Effector memory CD4-positive, alpha-beta T cell (primary cell): ENCODE measurements around the gene FKBP3.

Experiments
- DNase-seq, 3 donors: peaks; one replicate each; pipeline ENCODE4 v3.0.0-alpha.2; 2020
- H3K27ac ChIP-seq: 2 replicates; pipeline ENCODE4 v1.7.0; 2013; ENCODE audit warnings: mild to moderate bottlenecking, low read length, moderate library complexity; ENCODE audit not compliant: insufficient read depth, poor library complexity, severe bottlenecking
- H3K27me3 ChIP-seq: replicated peaks from 2 replicates; pipeline ENCODE4 v1.7.0; 2013; ENCODE audit warnings: mild to moderate bottlenecking, low read length; ENCODE audit not compliant: insufficient read depth, control insufficient read depth, poor library complexity, severe bottlenecking
- H3K36me3 ChIP-seq: 2 replicates; pipeline ENCODE4 v1.7.0; 2013; ENCODE audit warnings: mild to moderate bottlenecking, low read length, moderate library complexity; ENCODE audit not compliant: control insufficient read depth, insufficient read depth
- H3K4me1 ChIP-seq: 2 replicates; pipeline ENCODE4 v1.7.0; 2013; ENCODE audit warnings: low read length, mild to moderate bottlenecking; ENCODE audit not compliant: control insufficient read depth, insufficient read depth, poor library complexity, severe bottlenecking
- H3K4me3 ChIP-seq: 2 replicates; pipeline ENCODE4 v1.7.0; 2013; ENCODE audit warnings: low read length, low read depth, mild to moderate bottlenecking; ENCODE audit not compliant: insufficient read depth, poor library complexity, severe bottlenecking
- H3K9me3 ChIP-seq: 2 replicates; pipeline ENCODE4 v1.7.0; 2013; ENCODE audit warnings: mild to moderate bottlenecking, low read length, moderate library complexity; ENCODE audit not compliant: control insufficient read depth

FKBP3 gene

DNA sequence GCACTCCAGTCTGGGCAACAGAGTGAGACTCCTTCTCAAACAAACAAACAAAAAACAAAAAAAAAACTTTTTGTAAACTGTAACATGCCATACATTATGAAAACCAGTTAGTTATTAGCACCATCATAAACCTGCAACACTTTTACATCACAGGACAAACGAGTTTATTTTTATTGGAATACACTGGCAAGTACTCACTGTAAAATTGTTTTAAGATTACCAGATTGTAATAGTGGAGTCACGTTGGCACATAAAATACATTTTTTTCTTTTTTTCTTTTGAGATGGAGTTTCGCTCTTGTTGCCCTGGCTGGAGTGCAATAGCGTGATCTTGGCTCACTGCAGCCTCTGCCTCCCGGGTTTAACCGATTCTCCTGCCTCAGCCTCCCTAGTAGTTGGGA, 15.7 kb downstream of the FKBP3 start:
- no peak for DNase-seq
- Histone ChIP-seq H3K27ac (no peak overlapping the region), H3K9me3 (no peaks in the 10 kb centered on the region), H3K4me3 (no peak overlapping the region), H3K4me1 (no peaks in the 10 kb centered on the region), H3K36me3 (peaks cover 38% of the 10 kb centered on the region), H3K27me3 (no peaks in the 10 kb centered on the region)

DNA sequence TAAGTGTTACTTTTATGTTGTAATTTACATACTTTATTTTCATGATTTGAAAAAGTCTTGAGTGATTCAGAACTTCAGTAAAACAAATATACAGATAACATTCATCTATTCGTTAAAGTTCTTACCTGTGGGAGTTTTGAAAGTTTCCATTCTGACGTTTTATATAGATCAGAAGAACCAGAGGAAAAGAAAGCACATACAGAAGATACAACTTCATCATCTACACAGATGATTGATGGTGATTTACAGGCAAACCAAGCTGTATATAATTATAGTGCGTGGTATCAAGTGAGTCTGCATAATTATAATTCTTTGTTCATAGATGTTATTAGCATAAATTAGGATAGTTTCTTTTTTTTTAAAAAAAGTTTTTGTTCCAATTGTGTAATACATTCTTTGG, 20.0 kb downstream of the FKBP3 start:
- Histone ChIP-seq H3K4me3 (no peak overlapping the region), H3K4me1 (no peaks in the 10 kb centered on the region), H3K36me3 (peaks cover 42% of the 10 kb centered on the region), H3K27me3 (no peaks in the 10 kb centered on the region), H3K27ac (no peak overlapping the region), H3K9me3 (no peaks in the 10 kb centered on the region)
- no peak for DNase-seq

DNA sequence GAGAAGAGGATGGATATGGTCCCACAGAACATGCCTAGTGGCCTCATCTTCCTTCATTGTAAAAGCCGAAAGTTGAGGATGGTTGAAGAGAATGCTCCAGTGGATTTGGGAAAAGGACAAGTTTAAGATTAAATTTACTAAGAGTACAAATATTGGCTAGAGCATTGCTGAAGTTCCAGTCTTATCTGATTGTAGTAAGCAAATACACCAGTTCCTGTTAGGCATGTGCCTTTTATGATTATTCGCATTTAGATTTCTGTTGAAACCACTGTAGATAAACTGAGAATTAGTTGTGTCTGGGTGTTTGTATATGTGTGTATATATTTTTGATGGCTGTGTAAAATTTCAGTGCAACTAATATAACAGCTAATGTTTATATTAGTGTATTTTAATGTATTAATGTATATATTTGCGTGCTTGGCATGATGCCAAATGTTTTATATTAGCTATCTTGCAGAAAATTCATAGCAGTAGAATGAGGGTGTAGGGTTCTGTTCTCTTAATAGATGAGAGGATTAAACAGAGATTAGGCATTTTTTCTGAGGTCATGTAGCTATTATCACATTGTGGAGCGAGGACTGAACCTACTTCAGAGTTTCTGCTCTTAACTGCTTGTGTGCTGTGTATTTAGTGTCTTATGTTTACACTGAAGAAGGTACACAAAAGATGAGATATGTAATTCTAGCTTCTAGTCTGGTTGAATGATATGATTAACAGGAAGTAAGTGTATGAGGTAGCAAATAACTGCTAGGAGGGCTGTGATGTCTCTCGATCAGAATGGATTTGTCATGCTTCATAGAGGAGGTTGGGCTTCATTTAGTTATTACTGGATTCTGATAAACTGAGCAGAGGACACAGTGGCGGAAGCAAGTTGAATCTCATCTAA, 21.1 kb downstream of the FKBP3 start:
- H3K27me3 ChIP-seq, result no peaks in the 10 kb centered on the region
- no peaks in the 10 kb centered on the region for H3K9me3 ChIP-seq
- no peak overlapping the region for H3K4me3 ChIP-seq
- H3K4me1 ChIP-seq, result no peaks in the 10 kb centered on the region
- no peak overlapping the region for H3K27ac ChIP-seq
- no peak for DNase-seq
- H3K36me3 ChIP-seq, result peaks cover 38% of the 10 kb centered on the region

DNA sequence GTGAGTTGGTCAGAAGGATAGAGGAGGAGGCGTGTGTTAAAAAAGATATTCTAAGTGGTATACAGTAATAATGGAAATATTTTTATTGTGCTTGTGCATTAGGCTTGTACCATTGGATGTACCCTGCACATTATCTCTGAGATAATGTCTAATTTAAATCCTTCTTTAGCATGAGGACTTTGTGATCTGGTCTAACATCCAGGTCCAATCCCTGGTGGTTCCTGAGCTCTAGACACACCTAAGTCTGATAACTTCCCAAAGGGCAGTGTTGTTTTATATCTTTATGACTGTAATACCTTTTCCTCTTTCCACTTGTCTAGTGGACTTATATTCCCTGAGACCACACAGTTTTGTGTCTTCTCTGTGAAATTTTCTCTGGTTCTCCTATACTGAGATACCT, 29.7 kb downstream of the FKBP3 start:
- H3K27ac ChIP-seq, result no peak overlapping the region
- peaks cover 51% of the 10 kb centered on the region for H3K36me3 ChIP-seq
- no peaks in the 10 kb centered on the region for H3K4me1 ChIP-seq
- no peak for DNase-seq
- no peaks in the 10 kb centered on the region for H3K9me3 ChIP-seq
- H3K4me3 ChIP-seq, result no peak overlapping the region
- H3K27me3 ChIP-seq, result no peaks in the 10 kb centered on the region

DNA sequence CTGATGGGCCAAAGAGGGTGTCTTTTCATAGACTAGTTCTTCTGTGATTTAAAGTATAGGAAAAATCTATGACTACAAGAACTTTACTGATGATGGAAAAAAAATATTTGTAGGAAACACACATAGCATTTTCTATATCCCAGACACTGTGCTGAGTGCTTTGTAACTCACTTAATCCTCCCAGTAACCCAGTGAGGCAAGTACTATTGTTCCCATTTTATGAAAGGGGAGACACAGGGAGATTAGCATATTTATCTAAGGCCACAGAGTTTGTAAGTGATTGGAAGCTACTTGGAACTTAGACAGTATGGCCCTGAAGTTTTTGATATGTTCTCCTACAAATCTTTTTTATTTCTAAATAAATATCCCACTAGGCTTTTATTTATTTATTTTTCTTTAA, 30.5 kb downstream of the FKBP3 start:
- Histone ChIP-seq H3K4me1 (no peaks in the 10 kb centered on the region), H3K27me3 (no peaks in the 10 kb centered on the region), H3K9me3 (no peaks in the 10 kb centered on the region), H3K36me3 (peaks cover 50% of the 10 kb centered on the region), H3K4me3 (no peak overlapping the region), H3K27ac (no peak overlapping the region)
- DNase-seq, result no peak

DNA sequence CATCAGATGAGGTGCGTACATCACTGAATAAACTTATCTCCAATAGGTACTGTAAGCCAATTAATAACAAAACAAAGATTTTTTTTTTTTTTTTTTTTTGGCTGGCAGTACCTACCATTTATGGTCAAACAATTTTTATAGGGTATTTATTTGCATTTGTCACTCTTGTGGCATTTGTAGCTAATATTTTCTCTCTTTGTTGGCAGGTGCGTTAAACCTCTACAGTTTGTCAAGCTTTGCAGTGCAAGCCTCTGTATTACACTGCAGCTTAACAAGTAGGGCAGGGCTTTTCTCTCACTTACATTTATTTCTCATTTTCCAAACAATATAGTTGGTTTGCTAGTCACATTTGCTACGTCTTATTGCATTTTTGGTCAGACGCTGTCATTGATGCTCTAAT, 38.1 kb downstream of the FKBP3 start:
- Histone ChIP-seq H3K36me3 (peaks cover 35% of the 10 kb centered on the region), H3K27ac (no peak overlapping the region), H3K4me3 (no peak overlapping the region), H3K9me3 (no peaks in the 10 kb centered on the region), H3K27me3 (no peaks in the 10 kb centered on the region), H3K4me1 (no peaks in the 10 kb centered on the region)
- no peak for DNase-seq

DNA sequence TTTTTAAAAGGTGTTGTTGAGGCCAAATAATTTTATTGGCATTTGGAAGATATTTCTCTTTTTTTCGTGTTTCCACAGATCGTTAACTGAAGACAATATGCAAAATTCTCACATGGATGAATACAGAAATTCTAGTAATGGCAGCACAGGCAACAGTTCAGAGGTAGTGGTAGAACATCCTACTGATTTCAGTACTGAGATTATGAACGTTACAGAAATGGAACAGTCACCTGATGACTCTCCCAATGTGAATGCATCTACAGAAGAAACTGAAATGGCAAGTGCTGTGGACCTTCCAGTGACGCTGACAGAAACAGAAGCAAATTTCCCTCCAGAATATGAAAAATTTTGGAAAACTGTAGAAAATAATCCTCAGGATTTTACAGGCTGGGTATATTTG, 39.1 kb downstream of the FKBP3 start:
- Histone ChIP-seq H3K36me3 (peaks cover 25% of the 10 kb centered on the region), H3K4me1 (no peaks in the 10 kb centered on the region), H3K4me3 (no peak overlapping the region), H3K9me3 (no peaks in the 10 kb centered on the region), H3K27ac (no peak overlapping the region), H3K27me3 (no peaks in the 10 kb centered on the region)
- no peak for DNase-seq

DNA sequence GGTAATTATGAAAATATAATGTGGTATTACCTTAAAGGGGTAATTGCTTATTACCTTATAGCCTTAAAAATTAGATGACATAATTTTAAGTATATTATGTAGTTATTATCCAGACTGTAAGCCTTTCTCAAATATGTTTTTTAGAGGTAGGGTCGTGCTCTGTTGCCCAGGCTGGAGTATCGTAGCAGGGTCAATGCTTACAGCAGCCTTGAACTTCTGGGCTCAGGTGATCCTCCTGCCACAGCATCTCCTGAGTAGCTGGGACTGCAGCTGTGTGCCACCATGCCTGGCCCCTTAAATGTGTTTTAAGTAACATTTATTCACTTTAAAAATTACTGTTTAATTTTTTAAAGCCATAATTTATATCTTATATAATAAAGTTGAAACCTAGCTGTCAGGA, 40.0 kb downstream of the FKBP3 start:
- DNase-seq, result no peak
- Histone ChIP-seq H3K9me3 (no peaks in the 10 kb centered on the region), H3K27ac (no peak overlapping the region), H3K36me3 (peaks cover 25% of the 10 kb centered on the region), H3K4me1 (no peaks in the 10 kb centered on the region), H3K27me3 (no peaks in the 10 kb centered on the region), H3K4me3 (no peak overlapping the region)

DNA sequence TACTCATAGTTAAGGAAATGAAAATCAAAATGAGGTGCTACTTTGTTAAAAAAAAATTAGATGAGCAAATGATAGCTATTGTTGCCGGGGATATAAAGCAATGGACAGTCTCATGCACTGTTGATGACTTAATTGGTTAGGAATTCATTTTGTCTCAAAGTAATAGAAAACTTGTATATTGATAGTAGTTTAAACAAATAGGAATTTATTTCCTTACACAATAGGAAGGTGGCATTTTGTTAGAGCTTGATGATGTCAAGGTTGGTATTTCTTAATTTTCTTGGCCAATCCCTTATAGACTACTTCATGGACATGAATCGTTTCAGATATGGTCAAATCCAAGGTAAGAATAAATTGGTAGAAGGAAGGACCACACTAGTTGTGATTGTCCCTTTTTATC, 42.6 kb downstream of the FKBP3 start:
- Histone ChIP-seq H3K36me3 (peaks cover 16% of the 10 kb centered on the region), H3K4me3 (no peak overlapping the region), H3K4me1 (peaks cover 9% of the 10 kb centered on the region), H3K9me3 (no peaks in the 10 kb centered on the region), H3K27ac (no peak overlapping the region), H3K27me3 (no peaks in the 10 kb centered on the region)
- DNase-seq, result no peak

DNA sequence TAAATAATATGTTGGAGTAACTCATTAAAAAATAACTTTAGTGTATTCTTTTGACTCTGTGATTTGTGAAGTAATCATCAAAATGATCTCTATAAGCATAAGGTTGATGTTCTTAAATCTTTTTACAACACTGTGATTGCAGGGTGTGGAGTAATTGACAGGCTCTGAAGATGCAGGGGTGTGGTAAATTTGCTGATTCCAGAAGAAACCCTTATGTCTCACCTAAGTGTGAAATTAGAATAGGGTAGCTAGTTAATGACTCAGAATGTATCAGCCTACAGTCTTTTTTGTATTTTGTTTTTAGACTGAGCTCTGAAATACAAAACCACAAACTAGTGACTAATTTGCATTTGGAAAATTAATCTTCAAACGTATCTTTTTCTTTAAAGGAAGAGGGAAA, 44.5 kb downstream of the FKBP3 start:
- H3K9me3 ChIP-seq, result no peaks in the 10 kb centered on the region
- peaks cover 18% of the 10 kb centered on the region for H3K4me1 ChIP-seq
- no peak for DNase-seq
- H3K36me3 ChIP-seq, result no peaks in the 10 kb centered on the region
- no peaks in the 10 kb centered on the region for H3K27me3 ChIP-seq
- no peak overlapping the region for H3K4me3 ChIP-seq
- no peak overlapping the region for H3K27ac ChIP-seq
